ENCODE results near the gene TTBK2.

DNA sequence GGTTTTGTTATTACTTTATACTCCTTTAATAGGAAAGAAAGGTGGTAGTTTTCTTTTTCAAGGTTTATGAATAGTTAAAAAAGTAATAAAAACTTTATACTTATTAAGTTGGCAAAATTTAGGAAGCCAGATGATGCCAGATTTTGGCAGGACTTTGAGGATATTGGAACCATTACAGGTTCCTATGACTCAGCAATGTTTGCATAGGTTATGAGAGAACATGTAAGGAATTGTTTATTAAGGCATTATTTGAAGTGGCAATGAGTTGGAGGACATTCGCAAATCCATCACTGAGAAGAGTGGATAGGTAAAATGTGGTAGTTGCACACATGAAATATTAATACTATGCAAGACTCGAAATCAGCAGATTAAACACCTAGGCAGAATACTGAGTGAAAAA is 213.5 kb downstream of the TTBK2 start:
- TF ChIP-seq, protein P1, sequence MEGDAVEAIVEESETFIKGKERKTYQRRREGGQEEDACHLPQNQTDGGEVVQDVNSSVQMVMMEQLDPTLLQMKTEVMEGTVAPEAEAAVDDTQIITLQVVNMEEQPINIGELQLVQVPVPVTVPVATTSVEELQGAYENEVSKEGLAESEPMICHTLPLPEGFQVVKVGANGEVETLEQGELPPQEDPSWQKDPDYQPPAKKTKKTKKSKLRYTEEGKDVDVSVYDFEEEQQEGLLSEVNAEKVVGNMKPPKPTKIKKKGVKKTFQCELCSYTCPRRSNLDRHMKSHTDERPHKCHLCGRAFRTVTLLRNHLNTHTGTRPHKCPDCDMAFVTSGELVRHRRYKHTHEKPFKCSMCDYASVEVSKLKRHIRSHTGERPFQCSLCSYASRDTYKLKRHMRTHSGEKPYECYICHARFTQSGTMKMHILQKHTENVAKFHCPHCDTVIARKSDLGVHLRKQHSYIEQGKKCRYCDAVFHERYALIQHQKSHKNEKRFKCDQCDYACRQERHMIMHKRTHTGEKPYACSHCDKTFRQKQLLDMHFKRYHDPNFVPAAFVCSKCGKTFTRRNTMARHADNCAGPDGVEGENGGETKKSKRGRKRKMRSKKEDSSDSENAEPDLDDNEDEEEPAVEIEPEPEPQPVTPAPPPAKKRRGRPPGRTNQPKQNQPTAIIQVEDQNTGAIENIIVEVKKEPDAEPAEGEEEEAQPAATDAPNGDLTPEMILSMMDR (IDR thresholded peaks at IDR 0.05), result no peak
- TF ChIP-seq POLR2A (IDR thresholded peaks at IDR 0.05), result no peak

Data from body of pancreas (tissue), 4 donors.